Testis (tissue), 2 donors: ENCODE data around the gene PRAME.

Experiments used
- CTCF ChIP-seq, 3 experiments: fragments of 450-650 bp in 2 of 3; fragments of 200-600 bp in 1 of 3; sonication (generic) in 1 of 3; IDR thresholded peaks; one replicate each; pipeline ENCODE4 v1.5.1; 2016 to 2019; ENCODE audit warnings: antibody characterized with exemption in 3 of 3, mild to moderate bottlenecking in 2 of 3, moderate library complexity in 1 of 3
- POLR2A ChIP-seq: fragments of 450-650 bp; IDR thresholded peaks from one replicate; pipeline ENCODE4 v1.6.1; 2017; ENCODE audit warnings: antibody characterized with exemption, mild to moderate bottlenecking, moderate library complexity

GRCh38 chr22:22599248-22599647 lies 40.2 kb upstream of the PRAME start:
- TF ChIP-seq POLR2A = no peak
- no peak for TF ChIP-seq CTCF (IDR thresholded peaks at IDR 0.05)
